ENCODE results near the gene LNX2. TPM values are rescaled to one million over a fixed set of nuclear protein-coding genes. Genes with fewer than 3 reads are reported as not detected.

Gene LNX2
- total RNA-seq, 1 experiment from 2014 or later = 12.1 TPM

- TF ChIP-seq EGR1 (IDR thresholded peaks at IDR 0.05; ENCODE audit: low read depth) = no peak
- TF ChIP-seq ZNF274 (IDR thresholded peaks at IDR 0.05; ENCODE audit: low read depth, low read length) = no peak
- TF ChIP-seq CBX3 (IDR thresholded peaks at IDR 0.05; ENCODE audit: low read depth) = no peak
- TF ChIP-seq RAD21 (IDR thresholded peaks at IDR 0.05; ENCODE audit: low read depth) = no peak
- TF ChIP-seq CEBPB (IDR thresholded peaks at IDR 0.05; ENCODE audit: low read depth) = no peak
- TF ChIP-seq JUND (IDR thresholded peaks at IDR 0.05) = no peak
- TF ChIP-seq FOSL1 (IDR thresholded peaks at IDR 0.05; ENCODE audit: low read depth) = no peak
- TF ChIP-seq CTCF (IDR thresholded peaks at IDR 0.05 in 2 of 3, conservative IDR thresholded peaks at IDR 0.05 in 1 of 3; ENCODE audit: borderline replicate concordance in 1 of 3, insufficient read depth in 1 of 3, low read depth in 2 of 3, low read length in 2 of 3) = no peak
- TF ChIP-seq SIN3A (IDR thresholded peaks at IDR 0.05; ENCODE audit: low read depth) = no peak
- TF ChIP-seq SRF (IDR thresholded peaks at IDR 0.05; ENCODE audit: low read depth) = no peak
- no peak for TF ChIP-seq ELF1 (IDR thresholded peaks at IDR 0.05; ENCODE audit: borderline replicate concordance, low read depth)
- no peak for TF ChIP-seq MAX (IDR thresholded peaks at IDR 0.05)
- no peak for TF ChIP-seq EZH2phosphoT487 (IDR thresholded peaks at IDR 0.05; ENCODE audit: borderline replicate concordance)
- no peak for TF ChIP-seq SP1 (IDR thresholded peaks at IDR 0.05; ENCODE audit: low read depth)
- TF ChIP-seq TCF7L2 (IDR thresholded peaks at IDR 0.05; ENCODE audit: borderline replicate concordance, extremely low read depth, insufficient read depth, insufficient read length) = no peak
- no peak for TF ChIP-seq ZFX (IDR thresholded peaks at IDR 0.05)
- Histone ChIP-seq H3K27me3 (ENCODE audit: insufficient read depth, low read length) (no peaks in the 10 kb centered on the region), H3K79me2 (ENCODE audit: insufficient read depth, low read length) (peaks cover 71% of the 10 kb centered on the region), H4K20me1 (ENCODE audit: insufficient read depth) (no peaks in the 10 kb centered on the region), H3K9ac (ENCODE audit: low read length) (no peak overlapping the region), H3K36me3 (ENCODE audit: control insufficient read depth in 1 of 2, insufficient read depth in 2 of 2, low read length in 2 of 2) (no peaks in the 10 kb centered on the region), H3K4me1 (ENCODE audit: control insufficient read depth in 1 of 2, insufficient read depth in 2 of 2, low read length in 2 of 2) (no peaks in the 10 kb centered on the region), H3K9me3 (ENCODE audit: control insufficient read depth in 1 of 2, insufficient read depth in 1 of 2, low read depth in 1 of 2, low read length in 2 of 2) (no peaks in the 10 kb centered on the region), H2AFZ (ENCODE audit: low read depth, low read length, poor library complexity, severe bottlenecking) (no peak overlapping the region), H3K27ac (ENCODE audit: low read depth, low read length) (no peak overlapping the region), H3K4me3 (replicated peaks in 1 of 2; ENCODE audit: low read depth in 1 of 2, low read length in 2 of 2) (no peak overlapping the region), H3K9me2 (ENCODE audit: insufficient read depth) (no peaks in the 10 kb centered on the region), H3K4me2 (ENCODE audit: low read length) (no peak overlapping the region)
- ChIA-PET CTCF (no interaction called here), RAD21 (ENCODE audit: low non-redundant PET in 1 of 2, low total read pairs in 2 of 2, uncharacterized antibody in 2 of 2, unreplicated experiment in 2 of 2) (no interaction called here), POLR2A (no interaction called here)
- intact Hi-C loops (cut with micrococcal nuclease) = no loop called here
- BruUV-seq (replicated peaks) = no TSS peak
- no peak for ATAC-seq
- DNase-seq (ENCODE audit: low read depth, low spot score) = no peak
Measured at GRCh38 chr13:27637289-27637626, 16.9 kb upstream of the LNX2 start.
